HepG2 (cell line): ENCODE results near the gene NRL. TPM values are rescaled to one million over a fixed set of nuclear protein-coding genes. Genes with fewer than 3 reads are reported as not detected.

Source experiments
- BORCS8-MEF2B ChIP-seq: sonication (generic); formaldehyde crosslinking; IDR thresholded peaks from 2 replicates; pipeline ENCODE4 v1.8.0; 2022; ENCODE audit warnings: mild to moderate bottlenecking, missing genetic modification reagents
- CHCHD3 ChIP-seq: sonication (generic); formaldehyde crosslinking; IDR thresholded peaks from 2 replicates; pipeline ENCODE4 v1.8.0; 2022; ENCODE audit warnings: mild to moderate bottlenecking, missing genetic modification reagents, moderate library complexity
- FOSL1 ChIP-seq: sonication (generic); formaldehyde crosslinking; IDR thresholded peaks from 2 replicates; pipeline ENCODE4 v1.9.0; 2021; ENCODE audit warnings: missing genetic modification reagents, borderline replicate concordance
- HNF4G ChIP-seq, 2 experiments: sonication (generic) in 1 of 2; formaldehyde crosslinking in 1 of 2; IDR thresholded peaks; 2 replicates each; pipeline versions ENCODE4 v1.4.0 to v1.6.1; 2011 to 2020; ENCODE audit warnings: borderline replicate concordance in 2 of 2, low read depth in 2 of 2, mild to moderate bottlenecking in 2 of 2, low read length in 1 of 2, missing genetic modification reagents in 1 of 2, moderate library complexity in 1 of 2
- RBAK ChIP-seq: sonication (generic); formaldehyde crosslinking; IDR thresholded peaks from 2 replicates; pipeline ENCODE4 v1.5.1; 2020; ENCODE audit warnings: mild to moderate bottlenecking, missing genetic modification reagents
- TOE1 ChIP-seq: sonication (generic); formaldehyde crosslinking; IDR thresholded peaks from 2 replicates; pipeline ENCODE4 v1.4.0; 2020; ENCODE audit warnings: mild to moderate bottlenecking, missing genetic modification reagents
- ZFP37 ChIP-seq: sonication (generic); formaldehyde crosslinking; IDR thresholded peaks from 2 replicates; pipeline ENCODE4 v1.4.0; 2020; ENCODE audit warnings: missing genetic modification reagents, borderline replicate concordance
- ZFY ChIP-seq: sonication (generic); formaldehyde crosslinking; IDR thresholded peaks from 2 replicates; pipeline ENCODE4 v1.4.0; 2020; ENCODE audit warnings: missing genetic modification reagents
- ZNF205 ChIP-seq: IDR thresholded peaks from 2 replicates; pipeline ENCODE4 v1.6.1; 2018; ENCODE audit warnings: missing biosample characterization, missing genetic modification reagents
- ZNF598 ChIP-seq: sonication (generic); formaldehyde crosslinking; IDR thresholded peaks from 2 replicates; pipeline ENCODE4 v1.5.1; 2020; ENCODE audit warnings: mild to moderate bottlenecking, missing genetic modification reagents, borderline replicate concordance
- ZNF883 ChIP-seq: sonication (generic); formaldehyde crosslinking; IDR thresholded peaks from 2 replicates; pipeline ENCODE4 v1.5.1; 2020; ENCODE audit warnings: mild to moderate bottlenecking, missing genetic modification reagents; ENCODE audit errors: not compliant biosample characterization
- ZSCAN31 ChIP-seq: sonication (generic); formaldehyde crosslinking; IDR thresholded peaks from 2 replicates; pipeline ENCODE4 v1.5.0; 2020; ENCODE audit warnings: low read depth, mild to moderate bottlenecking, missing genetic modification reagents
- polyA plus RNA-seq, 8 experiments: library from polyadenylated mRNA; depleted of rRNA in 3 of 8; stranded (reverse) in 7 of 8; unstranded in 1 of 8; fragments of >200 nt; fragmentation: Illumina TruSeq in 4 of 8; extraction: Trizol in 4 of 8; gene quantifications; 2 replicates each; pipeline versions ENCODE4 v1.2.1 to v1.2.3, GENCODE V29; 2011 to 2016; ENCODE audit warnings: low read depth in 4 of 8, missing spikeins in 1 of 8, mixed read lengths in 1 of 8; ENCODE audit not compliant: insufficient read depth in 1 of 8
- total RNA-seq, 5 experiments: library from RNA; depleted of rRNA; stranded (reverse); fragments of >200 nt; fragmentation: Illumina TruSeq; extraction: Trizol; gene quantifications; 2 replicates each; pipeline ENCODE4 v1.2.3, GENCODE V29; 2016; ENCODE audit warnings: low read depth in 1 of 5
- TF ChIP-seq, protein P1 (sequence below), 2 experiments: sonication (generic) in 1 of 2; formaldehyde crosslinking in 1 of 2; IDR thresholded peaks; 2 replicates each; pipeline versions ENCODE4 v1.4.0 to v1.6.1; 2016 to 2020; ENCODE audit warnings: borderline replicate concordance in 1 of 2, low read depth in 1 of 2, mild to moderate bottlenecking in 1 of 2, missing genetic modification reagents in 1 of 2
- TF ChIP-seq, protein P2 (sequence below): sonication (generic); formaldehyde crosslinking; IDR thresholded peaks from 2 replicates; pipeline ENCODE4 v1.4.0; 2020; ENCODE audit warnings: mild to moderate bottlenecking, missing genetic modification reagents, borderline replicate concordance
- TF ChIP-seq, protein P3 (sequence below): sonication (generic); formaldehyde crosslinking; IDR thresholded peaks from 2 replicates; pipeline ENCODE4 v1.5.0; 2020; ENCODE audit warnings: missing genetic modification reagents

NRL gene
- total and polyA plus RNA-seq, 2 of the 13 experiments (the other 11 are each of a cell fraction or from before 2014, with no cell fraction given), result 2.5 to 4.7 TPM

DNA sequence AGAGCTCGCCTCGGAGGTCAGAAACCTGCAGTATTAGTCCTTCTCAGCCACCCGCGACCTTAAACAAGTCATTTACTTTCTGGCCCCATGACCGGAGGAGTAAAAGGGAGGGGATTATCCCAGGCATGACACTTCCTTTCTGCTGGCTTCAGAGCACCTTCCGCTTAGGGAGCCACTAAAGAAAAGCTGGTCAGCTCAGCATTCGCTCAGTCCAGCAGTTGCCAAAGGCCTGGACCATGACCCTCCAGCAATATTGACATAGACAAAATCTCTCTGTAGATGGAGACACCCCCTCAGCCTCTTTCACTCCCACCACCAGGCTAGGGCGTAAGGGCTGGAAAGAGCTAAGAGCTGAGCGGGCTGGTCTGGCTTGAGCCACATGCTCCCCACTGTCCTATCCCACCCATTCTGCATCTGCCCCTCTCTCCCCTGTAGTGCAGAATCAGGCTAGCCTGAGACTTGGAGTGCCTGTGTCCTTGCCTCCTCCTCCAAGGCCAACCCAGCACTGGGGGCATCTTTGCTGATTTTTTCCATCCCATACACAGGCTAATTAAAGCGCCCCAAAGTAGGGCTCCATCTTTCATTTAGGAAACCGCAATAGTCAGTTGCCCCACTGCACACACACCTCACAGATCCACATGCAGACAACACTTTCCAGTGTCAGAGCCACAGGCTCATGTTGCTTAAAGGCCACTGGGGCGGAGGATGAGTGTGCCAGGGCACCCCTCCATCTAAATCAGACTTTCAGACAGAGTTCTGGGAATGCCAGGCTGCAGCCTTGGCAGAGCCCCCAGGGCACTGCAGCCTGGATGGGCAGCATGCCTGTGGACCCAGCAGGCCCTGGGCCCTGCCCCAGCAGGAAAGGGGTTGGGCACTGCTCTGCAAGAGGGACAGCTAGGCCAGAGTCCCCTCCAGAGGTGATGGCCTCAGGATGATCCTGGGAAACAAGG lies 47.3 kb downstream of the NRL start (continued):
- TF ChIP-seq, protein P1, sequence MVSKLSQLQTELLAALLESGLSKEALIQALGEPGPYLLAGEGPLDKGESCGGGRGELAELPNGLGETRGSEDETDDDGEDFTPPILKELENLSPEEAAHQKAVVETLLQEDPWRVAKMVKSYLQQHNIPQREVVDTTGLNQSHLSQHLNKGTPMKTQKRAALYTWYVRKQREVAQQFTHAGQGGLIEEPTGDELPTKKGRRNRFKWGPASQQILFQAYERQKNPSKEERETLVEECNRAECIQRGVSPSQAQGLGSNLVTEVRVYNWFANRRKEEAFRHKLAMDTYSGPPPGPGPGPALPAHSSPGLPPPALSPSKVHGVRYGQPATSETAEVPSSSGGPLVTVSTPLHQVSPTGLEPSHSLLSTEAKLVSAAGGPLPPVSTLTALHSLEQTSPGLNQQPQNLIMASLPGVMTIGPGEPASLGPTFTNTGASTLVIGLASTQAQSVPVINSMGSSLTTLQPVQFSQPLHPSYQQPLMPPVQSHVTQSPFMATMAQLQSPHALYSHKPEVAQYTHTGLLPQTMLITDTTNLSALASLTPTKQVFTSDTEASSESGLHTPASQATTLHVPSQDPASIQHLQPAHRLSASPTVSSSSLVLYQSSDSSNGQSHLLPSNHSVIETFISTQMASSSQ (IDR thresholded peaks at IDR 0.05; ENCODE audit: low read depth), result no peak
- TF ChIP-seq, protein P1 (CRISPR knock-in tag; IDR thresholded peaks at IDR 0.05; ENCODE audit: borderline replicate concordance), result no peak
- TF ChIP-seq RBAK (CRISPR knock-in tag) (peak; percentile 24; the same call in 1 of the 2 replicates), HNF4G (IDR thresholded peaks at IDR 0.05; ENCODE audit: borderline replicate concordance, low read depth, low read length) (no peak), HNF4G (CRISPR knock-in tag; IDR thresholded peaks at IDR 0.05; ENCODE audit: borderline replicate concordance, low read depth) (peak; percentile 41; the same call in 1 of the 2 replicates), ZFP37 (CRISPR knock-in tag) (no peak), FOSL1 (CRISPR knock-in tag) (no peak), ZNF205 (CRISPR knock-in tag) (no peak), TOE1 (no peak), ZSCAN31 (peak; percentile 86; the same call in 1 of the 2 replicates), BORCS8-MEF2B (0 out of 2 replicates have a peak, but pooled peaks have one; percentile 33), CHCHD3 (CRISPR knock-in tag) (no peak), ZNF598 (no peak; the same call in 1 of the 2 replicates), ZNF883 (peak; percentile 10), ZFY (CRISPR knock-in tag) (peak; percentile 32; the same call in 1 of the 2 replicates)
- TF ChIP-seq, protein P2, sequence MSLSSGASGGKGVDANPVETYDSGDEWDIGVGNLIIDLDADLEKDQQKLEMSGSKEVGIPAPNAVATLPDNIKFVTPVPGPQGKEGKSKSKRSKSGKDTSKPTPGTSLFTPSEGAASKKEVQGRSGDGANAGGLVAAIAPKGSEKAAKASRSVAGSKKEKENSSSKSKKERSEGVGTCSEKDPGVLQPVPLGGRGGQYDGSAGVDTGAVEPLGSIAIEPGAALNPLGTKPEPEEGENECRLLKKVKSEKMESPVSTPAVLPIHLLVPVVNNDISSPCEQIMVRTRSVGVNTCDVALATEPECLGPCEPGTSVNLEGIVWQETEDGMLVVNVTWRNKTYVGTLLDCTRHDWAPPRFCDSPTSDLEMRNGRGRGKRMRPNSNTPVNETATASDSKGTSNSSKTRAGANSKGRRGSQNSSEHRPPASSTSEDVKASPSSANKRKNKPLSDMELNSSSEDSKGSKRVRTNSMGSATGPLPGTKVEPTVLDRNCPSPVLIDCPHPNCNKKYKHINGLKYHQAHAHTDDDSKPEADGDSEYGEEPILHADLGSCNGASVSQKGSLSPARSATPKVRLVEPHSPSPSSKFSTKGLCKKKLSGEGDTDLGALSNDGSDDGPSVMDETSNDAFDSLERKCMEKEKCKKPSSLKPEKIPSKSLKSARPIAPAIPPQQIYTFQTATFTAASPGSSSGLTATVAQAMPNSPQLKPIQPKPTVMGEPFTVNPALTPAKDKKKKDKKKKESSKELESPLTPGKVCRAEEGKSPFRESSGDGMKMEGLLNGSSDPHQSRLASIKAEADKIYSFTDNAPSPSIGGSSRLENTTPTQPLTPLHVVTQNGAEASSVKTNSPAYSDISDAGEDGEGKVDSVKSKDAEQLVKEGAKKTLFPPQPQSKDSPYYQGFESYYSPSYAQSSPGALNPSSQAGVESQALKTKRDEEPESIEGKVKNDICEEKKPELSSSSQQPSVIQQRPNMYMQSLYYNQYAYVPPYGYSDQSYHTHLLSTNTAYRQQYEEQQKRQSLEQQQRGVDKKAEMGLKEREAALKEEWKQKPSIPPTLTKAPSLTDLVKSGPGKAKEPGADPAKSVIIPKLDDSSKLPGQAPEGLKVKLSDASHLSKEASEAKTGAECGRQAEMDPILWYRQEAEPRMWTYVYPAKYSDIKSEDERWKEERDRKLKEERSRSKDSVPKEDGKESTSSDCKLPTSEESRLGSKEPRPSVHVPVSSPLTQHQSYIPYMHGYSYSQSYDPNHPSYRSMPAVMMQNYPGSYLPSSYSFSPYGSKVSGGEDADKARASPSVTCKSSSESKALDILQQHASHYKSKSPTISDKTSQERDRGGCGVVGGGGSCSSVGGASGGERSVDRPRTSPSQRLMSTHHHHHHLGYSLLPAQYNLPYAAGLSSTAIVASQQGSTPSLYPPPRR, result peak; percentile 19; the same call in 1 of the 2 replicates
- TF ChIP-seq, protein P3, sequence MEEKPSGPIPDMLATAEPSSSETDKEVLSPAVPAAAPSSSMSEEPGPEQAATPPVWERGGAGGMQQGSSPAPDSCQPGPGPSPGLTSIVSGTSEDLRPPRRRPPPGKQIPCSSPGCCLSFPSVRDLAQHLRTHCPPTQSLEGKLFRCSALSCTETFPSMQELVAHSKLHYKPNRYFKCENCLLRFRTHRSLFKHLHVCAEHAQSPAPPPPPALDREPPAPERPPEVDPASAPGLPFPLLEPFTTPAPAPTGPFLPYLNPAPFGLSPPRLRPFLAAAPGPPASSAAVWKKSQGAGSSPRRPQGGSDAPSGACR (CRISPR knock-in tag), result peak; percentile 84; the same call in 1 of the 2 replicates
